Measurements from ENCODE around the gene BHLHA15.

Gene BHLHA15

DNA sequence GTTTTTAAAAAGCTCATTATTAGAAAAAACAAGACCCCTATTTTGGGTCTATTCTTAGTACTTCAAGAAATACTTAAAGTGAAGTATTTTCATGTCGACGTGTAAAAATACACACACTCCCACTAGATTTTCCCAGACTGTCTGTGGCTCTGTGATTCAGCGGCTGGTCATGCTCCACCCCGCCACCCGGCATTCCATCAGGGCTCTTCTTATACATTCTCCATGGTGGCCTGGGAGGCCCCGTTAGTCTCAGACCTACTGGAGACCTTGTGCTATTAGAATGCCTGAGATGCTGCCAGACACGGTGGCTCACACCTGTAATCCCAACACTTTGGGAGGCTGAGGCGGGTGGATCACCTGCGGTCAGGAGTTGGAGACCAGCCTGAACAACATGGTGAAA, 27.7 kb downstream of the BHLHA15 start:
- CTCF ChIA-PET = interaction anchor here (0.8 kb wide), 1 partner anchor 10 kb away, joined by 3 read pairs; no protein-coding TSS in a partner anchor

DNA sequence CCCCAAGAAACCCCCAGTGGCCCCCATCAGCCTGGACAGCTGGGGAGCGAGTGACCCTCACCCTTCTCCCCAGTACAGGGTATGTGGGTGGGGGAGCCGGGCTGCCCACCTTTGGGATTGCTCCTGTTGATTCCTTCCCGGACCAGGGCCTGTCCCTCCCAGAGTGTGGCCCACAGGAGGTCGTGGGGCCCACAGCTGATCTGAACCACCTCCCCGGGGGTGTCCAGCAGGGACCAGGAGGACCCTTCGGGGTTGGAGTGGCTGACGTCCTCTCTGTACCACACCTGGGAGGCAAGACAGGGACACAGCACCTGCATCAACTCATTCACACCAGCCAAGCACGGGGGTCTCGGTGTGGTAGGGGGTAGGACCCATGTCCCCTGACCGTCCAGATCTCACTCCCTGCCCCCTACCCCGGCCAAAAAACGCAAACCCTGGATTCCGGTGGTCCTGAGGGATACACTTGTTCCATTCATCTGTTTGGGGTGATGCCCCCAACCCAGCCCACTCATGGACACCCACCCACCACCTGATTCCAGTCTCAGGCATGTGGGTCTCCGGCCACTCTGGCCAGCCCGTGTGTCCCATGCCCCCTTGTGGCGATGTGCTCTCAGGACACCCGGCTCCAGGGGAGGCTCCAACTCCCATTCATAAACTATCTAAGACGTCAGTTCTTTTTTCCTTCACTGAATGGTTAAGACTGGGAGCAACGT, 29.9 kb downstream of the BHLHA15 start:
- CTCF ChIA-PET = no interaction called here

More for the DNA sequence above, 27.7 kb downstream of the BHLHA15 start:
- TF ChIP-seq NFRKB (IDR thresholded peaks at IDR 0.05) = no peak
- no peak for TF ChIP-seq ELF4 (IDR thresholded peaks at IDR 0.05)
- no peak for TF ChIP-seq LEF1 (IDR thresholded peaks at IDR 0.05; ENCODE audit: borderline replicate concordance)
- TF ChIP-seq SP1 (IDR thresholded peaks at IDR 0.05) = no peak
- TF ChIP-seq ZNF384 (IDR thresholded peaks at IDR 0.05) = no peak
- TF ChIP-seq ARNT (IDR thresholded peaks at IDR 0.05) = no peak
- no peak for TF ChIP-seq SUZ12 (IDR thresholded peaks at IDR 0.05)
- TF ChIP-seq FOXK2 (IDR thresholded peaks at IDR 0.05) = no peak
- no peak for TF ChIP-seq L3MBTL2 (conservative IDR thresholded peaks at IDR 0.05)
- no peak for TF ChIP-seq BHLHE40 (IDR thresholded peaks at IDR 0.05; ENCODE audit: borderline replicate concordance)
- TF ChIP-seq, protein P1, sequence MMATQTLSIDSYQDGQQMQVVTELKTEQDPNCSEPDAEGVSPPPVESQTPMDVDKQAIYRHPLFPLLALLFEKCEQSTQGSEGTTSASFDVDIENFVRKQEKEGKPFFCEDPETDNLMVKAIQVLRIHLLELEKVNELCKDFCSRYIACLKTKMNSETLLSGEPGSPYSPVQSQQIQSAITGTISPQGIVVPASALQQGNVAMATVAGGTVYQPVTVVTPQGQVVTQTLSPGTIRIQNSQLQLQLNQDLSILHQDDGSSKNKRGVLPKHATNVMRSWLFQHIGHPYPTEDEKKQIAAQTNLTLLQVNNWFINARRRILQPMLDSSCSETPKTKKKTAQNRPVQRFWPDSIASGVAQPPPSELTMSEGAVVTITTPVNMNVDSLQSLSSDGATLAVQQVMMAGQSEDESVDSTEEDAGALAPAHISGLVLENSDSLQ (IDR thresholded peaks at IDR 0.05) = no peak
- TF ChIP-seq HDGF (IDR thresholded peaks at IDR 0.05; ENCODE audit: borderline replicate concordance) = no peak
- POLR2A ChIA-PET = no interaction called here
- no peak for DNase-seq (ENCODE audit: extremely low spot score)

DNA sequence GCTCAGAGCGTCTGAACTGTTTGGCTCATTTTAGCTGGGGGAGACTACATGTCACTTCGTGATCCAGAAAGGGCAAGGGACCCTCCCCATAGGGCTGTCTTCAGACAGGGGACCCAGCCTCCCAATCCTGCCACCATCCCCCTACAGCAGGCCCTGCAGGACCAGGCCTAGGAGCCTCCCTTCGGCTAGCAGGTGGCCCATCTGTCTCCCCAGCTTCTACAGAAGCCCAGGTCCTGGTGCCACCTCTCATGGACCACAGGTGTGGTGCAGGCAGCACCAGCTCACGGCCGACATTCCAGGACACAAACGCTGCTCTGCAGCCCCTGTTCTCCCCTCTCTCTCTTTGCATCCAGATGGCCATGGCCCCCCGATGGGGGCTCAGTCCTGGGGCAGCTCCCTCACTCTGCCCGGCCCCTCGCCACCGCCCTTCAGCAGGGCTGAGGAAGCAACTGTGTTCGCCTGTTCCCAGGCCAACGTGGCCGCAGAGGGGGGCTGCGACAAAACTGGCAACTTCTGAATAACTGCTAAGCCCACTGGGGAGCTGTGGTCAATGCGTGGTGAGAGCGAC, 30.5 kb downstream of the BHLHA15 start:
- DNase-seq (ENCODE audit: extremely low spot score) = no peak
- ChIA-PET CTCF (no interaction called here), POLR2A (no interaction called here)
- TF ChIP-seq FOXK2 (IDR thresholded peaks at IDR 0.05) (no peak), FOXA1 (IDR thresholded peaks at IDR 0.05) (no peak), L3MBTL2 (conservative IDR thresholded peaks at IDR 0.05) (no peak), ARNT (IDR thresholded peaks at IDR 0.05) (no peak), SP1 (IDR thresholded peaks at IDR 0.05) (no peak), FOXM1 (IDR thresholded peaks at IDR 0.05; ENCODE audit: borderline replicate concordance) (no peak), TARDBP (IDR thresholded peaks at IDR 0.05) (no peak), ZNF384 (IDR thresholded peaks at IDR 0.05) (no peak), NFRKB (IDR thresholded peaks at IDR 0.05) (no peak), SUZ12 (IDR thresholded peaks at IDR 0.05) (no peak), LEF1 (IDR thresholded peaks at IDR 0.05; ENCODE audit: borderline replicate concordance) (no peak)
- TF ChIP-seq, protein P1 (IDR thresholded peaks at IDR 0.05) = no peak

More for the DNA sequence above, 29.9 kb downstream of the BHLHA15 start:
- peak; percentile 76 for DNase-seq (ENCODE audit: extremely low spot score)
- TF ChIP-seq BHLHE40 (IDR thresholded peaks at IDR 0.05; ENCODE audit: borderline replicate concordance) (no peak), FOXM1 (IDR thresholded peaks at IDR 0.05; ENCODE audit: borderline replicate concordance) (no peak), ARNT (IDR thresholded peaks at IDR 0.05) (no peak), TARDBP (IDR thresholded peaks at IDR 0.05) (no peak), NFRKB (IDR thresholded peaks at IDR 0.05) (no peak), FOXK2 (IDR thresholded peaks at IDR 0.05) (no peak), L3MBTL2 (conservative IDR thresholded peaks at IDR 0.05) (no peak), SP1 (IDR thresholded peaks at IDR 0.05) (no peak), SUZ12 (IDR thresholded peaks at IDR 0.05) (no peak)
- TF ChIP-seq, protein P1 (IDR thresholded peaks at IDR 0.05) = no peak
- POLR2A ChIA-PET = no interaction called here

DNA sequence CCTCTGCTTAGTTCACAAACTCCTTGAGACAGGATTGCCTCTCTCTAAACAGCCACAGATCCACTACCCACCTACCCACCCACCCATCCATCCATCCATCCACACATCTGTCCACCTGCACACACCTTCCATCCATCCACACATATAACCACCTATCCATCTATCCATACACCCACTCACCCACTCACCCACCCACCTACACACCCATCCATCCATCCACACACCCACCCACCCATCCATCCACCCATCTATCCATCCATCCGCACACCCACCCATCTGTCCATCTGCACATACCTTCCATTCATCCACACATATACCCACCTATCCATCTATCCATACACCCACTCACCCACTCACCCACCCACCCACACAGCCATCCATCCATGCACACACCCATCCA, 31.1 kb downstream of the BHLHA15 start:
- no peak for DNase-seq (ENCODE audit: extremely low spot score)
- ChIA-PET POLR2A (no interaction called here), CTCF (no interaction called here)
- TF ChIP-seq L3MBTL2 (conservative IDR thresholded peaks at IDR 0.05) (no peak), BHLHE40 (IDR thresholded peaks at IDR 0.05; ENCODE audit: borderline replicate concordance) (no peak), FOXK2 (IDR thresholded peaks at IDR 0.05) (no peak), LEF1 (IDR thresholded peaks at IDR 0.05; ENCODE audit: borderline replicate concordance) (no peak), HDGF (IDR thresholded peaks at IDR 0.05; ENCODE audit: borderline replicate concordance) (no peak), SUZ12 (IDR thresholded peaks at IDR 0.05) (no peak), SP1 (IDR thresholded peaks at IDR 0.05) (no peak), FOXA1 (IDR thresholded peaks at IDR 0.05) (no peak), ELF4 (IDR thresholded peaks at IDR 0.05) (no peak), ARNT (IDR thresholded peaks at IDR 0.05) (no peak), TARDBP (IDR thresholded peaks at IDR 0.05) (no peak), CTBP1 (IDR thresholded peaks at IDR 0.05; ENCODE audit: borderline replicate concordance) (no peak), ZNF384 (IDR thresholded peaks at IDR 0.05) (no peak), NFRKB (IDR thresholded peaks at IDR 0.05) (no peak)
- TF ChIP-seq, protein P1 (IDR thresholded peaks at IDR 0.05) = no peak

DNA sequence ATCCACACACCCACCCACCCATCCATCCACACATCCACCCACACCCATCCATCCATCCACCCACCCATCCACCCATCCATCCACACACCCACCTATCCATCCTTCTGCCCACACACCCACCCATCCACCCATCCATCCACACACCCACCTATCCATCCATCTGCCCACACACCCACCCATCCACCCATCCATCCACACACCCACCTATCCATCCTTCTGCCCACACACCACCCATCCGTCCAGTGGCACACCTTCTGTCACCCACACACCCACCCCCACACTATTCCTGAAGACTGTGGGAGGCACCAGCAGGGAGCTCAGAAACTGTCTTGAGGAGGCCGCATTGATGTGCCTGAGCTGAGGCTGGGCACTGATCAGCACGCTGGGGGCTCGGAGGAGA, 31.7 kb downstream of the BHLHA15 start:
- POLR2A ChIA-PET = no interaction called here
- TF ChIP-seq NFRKB (IDR thresholded peaks at IDR 0.05) = no peak
- no peak for TF ChIP-seq L3MBTL2 (conservative IDR thresholded peaks at IDR 0.05)
- no peak for TF ChIP-seq FOXA1 (IDR thresholded peaks at IDR 0.05)
- no peak for TF ChIP-seq TARDBP (IDR thresholded peaks at IDR 0.05)
- no peak for TF ChIP-seq FOXK2 (IDR thresholded peaks at IDR 0.05)
- TF ChIP-seq LEF1 (IDR thresholded peaks at IDR 0.05; ENCODE audit: borderline replicate concordance) = no peak
- no peak for TF ChIP-seq BHLHE40 (IDR thresholded peaks at IDR 0.05; ENCODE audit: borderline replicate concordance)
- TF ChIP-seq FOXM1 (IDR thresholded peaks at IDR 0.05; ENCODE audit: borderline replicate concordance) = no peak
- no peak for TF ChIP-seq SP1 (IDR thresholded peaks at IDR 0.05)
- DNase-seq (ENCODE audit: extremely low spot score) = no peak
- CTCF ChIA-PET = no interaction called here
